ENCODE results near the gene TIMM21.

The TIMM21 gene

DNA sequence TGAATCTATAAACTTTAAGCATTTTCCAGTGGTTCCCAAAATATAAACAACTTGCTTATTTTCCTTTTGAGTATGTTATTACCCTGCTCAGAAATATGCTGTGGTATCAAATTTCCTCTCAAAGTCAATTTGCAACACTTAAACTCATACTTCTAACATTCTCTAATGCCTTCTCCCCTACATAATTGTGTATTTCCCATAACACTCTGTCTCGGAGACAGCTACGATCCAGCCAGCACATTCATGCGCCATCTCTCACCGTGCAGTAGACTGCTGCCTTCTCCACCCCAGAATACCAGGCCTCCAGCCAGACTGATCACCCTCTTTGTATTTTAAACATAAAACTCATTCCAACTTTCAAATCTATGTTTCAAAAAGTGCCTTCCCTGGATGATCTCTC is 41.8 kb downstream of the TIMM21 start:
- Histone ChIP-seq H3K4me1 (ENCODE audit: insufficient read depth, low read length, poor library complexity, severe bottlenecking) (no peaks in the 10 kb centered on the region), H3K36me3 (ENCODE audit: insufficient read depth, low read length) (no peaks in the 10 kb centered on the region), H3K9me3 (ENCODE audit: insufficient read depth, low read depth, low read length) (no peaks in the 10 kb centered on the region), H3K9ac (ENCODE audit: low read depth, low read length, poor library complexity, severe bottlenecking) (no peak overlapping the region), H3K4me3 (ENCODE audit: low read length, poor library complexity, severe bottlenecking) (no peak overlapping the region), H3K9me2 (replicated peaks; ENCODE audit: low read depth, low read length) (no peaks in the 10 kb centered on the region), H4K20me1 (ENCODE audit: insufficient read depth, low read length, poor library complexity, severe bottlenecking) (no peaks in the 10 kb centered on the region), H2AFZ (ENCODE audit: low read length) (no peak overlapping the region), H3K79me2 (ENCODE audit: insufficient read depth, low read length) (no peaks in the 10 kb centered on the region), H3K27me3 (ENCODE audit: insufficient read depth, low read length, poor library complexity, severe bottlenecking) (no peaks in the 10 kb centered on the region), H3K4me2 (ENCODE audit: low read depth, low read length, poor library complexity, severe bottlenecking) (no peak overlapping the region), H3F3A (ENCODE audit: low read depth) (no peaks in the 10 kb centered on the region; the same call in 1 of the 2 replicates)
- TF ChIP-seq, protein P1, sequence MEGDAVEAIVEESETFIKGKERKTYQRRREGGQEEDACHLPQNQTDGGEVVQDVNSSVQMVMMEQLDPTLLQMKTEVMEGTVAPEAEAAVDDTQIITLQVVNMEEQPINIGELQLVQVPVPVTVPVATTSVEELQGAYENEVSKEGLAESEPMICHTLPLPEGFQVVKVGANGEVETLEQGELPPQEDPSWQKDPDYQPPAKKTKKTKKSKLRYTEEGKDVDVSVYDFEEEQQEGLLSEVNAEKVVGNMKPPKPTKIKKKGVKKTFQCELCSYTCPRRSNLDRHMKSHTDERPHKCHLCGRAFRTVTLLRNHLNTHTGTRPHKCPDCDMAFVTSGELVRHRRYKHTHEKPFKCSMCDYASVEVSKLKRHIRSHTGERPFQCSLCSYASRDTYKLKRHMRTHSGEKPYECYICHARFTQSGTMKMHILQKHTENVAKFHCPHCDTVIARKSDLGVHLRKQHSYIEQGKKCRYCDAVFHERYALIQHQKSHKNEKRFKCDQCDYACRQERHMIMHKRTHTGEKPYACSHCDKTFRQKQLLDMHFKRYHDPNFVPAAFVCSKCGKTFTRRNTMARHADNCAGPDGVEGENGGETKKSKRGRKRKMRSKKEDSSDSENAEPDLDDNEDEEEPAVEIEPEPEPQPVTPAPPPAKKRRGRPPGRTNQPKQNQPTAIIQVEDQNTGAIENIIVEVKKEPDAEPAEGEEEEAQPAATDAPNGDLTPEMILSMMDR (conservative IDR thresholded peaks at IDR 0.05; ENCODE audit: low read length), result no peak
- no peak for TF ChIP-seq EZH2phosphoT487 (IDR thresholded peaks at IDR 0.05; ENCODE audit: borderline replicate concordance)

DNA sequence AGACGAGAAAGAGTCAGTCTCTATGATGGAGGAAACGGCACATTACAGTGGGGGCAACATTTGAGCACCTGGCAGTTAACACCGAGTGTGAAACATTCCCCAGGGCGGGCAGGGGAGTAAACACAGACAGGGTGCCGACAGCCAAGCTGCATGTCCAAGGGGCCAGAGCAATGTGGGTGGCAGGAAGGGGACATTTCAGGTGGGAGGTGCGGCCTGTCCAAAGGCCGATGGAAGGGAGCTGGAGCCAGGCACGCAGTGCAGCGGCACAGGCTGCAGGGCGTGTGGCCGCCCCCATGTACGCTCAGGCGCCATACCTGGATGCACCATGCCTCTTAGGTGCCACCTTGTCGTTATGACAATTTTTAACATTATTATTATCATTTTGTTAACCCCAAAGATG is 43.3 kb downstream of the TIMM21 start:
- Histone ChIP-seq H4K20me1 (ENCODE audit: insufficient read depth, low read length, poor library complexity, severe bottlenecking) (no peaks in the 10 kb centered on the region), H3K9me3 (ENCODE audit: insufficient read depth, low read depth, low read length) (no peaks in the 10 kb centered on the region), H2AFZ (ENCODE audit: low read length) (no peak overlapping the region), H3K4me1 (ENCODE audit: insufficient read depth, low read length, poor library complexity, severe bottlenecking) (no peaks in the 10 kb centered on the region), H3K9ac (ENCODE audit: low read depth, low read length, poor library complexity, severe bottlenecking) (no peak overlapping the region), H3K4me3 (ENCODE audit: low read length, poor library complexity, severe bottlenecking) (no peak overlapping the region), H3K9me2 (replicated peaks; ENCODE audit: low read depth, low read length) (no peaks in the 10 kb centered on the region), H3K4me2 (ENCODE audit: low read depth, low read length, poor library complexity, severe bottlenecking) (no peak overlapping the region), H3F3A (ENCODE audit: low read depth) (no peaks in the 10 kb centered on the region; the same call in 1 of the 2 replicates), H3K36me3 (ENCODE audit: insufficient read depth, low read length) (no peaks in the 10 kb centered on the region), H3K79me2 (ENCODE audit: insufficient read depth, low read length) (no peaks in the 10 kb centered on the region), H3K27me3 (ENCODE audit: insufficient read depth, low read length, poor library complexity, severe bottlenecking) (no peaks in the 10 kb centered on the region)
- no peak for TF ChIP-seq EZH2phosphoT487 (IDR thresholded peaks at IDR 0.05; ENCODE audit: borderline replicate concordance)

DNA sequence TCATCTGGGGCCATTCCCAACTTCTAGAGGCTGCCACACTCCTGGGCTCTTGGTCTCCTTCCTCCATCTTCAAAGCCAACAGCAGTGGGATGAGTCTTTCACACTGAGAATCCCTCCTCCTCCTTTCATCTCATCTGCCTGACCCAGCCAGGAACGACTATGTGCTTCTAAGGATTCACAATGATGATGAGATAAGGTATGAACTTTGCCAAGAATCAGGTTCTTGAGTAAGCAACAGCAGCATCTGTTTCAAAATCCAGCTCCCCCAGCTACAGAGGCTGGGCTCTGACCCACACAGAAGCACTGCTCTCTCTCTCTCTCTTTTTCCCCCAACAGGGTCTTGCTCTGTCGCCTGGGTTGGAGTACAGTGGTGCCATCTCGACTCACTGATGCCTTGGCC is 46.4 kb downstream of the TIMM21 start:
- H3K9ac ChIP-seq (ENCODE audit: low read depth, low read length, poor library complexity, severe bottlenecking), result no peak overlapping the region
- H3K9me2 ChIP-seq (replicated peaks; ENCODE audit: low read depth, low read length), result no peaks in the 10 kb centered on the region
- H3K79me2 ChIP-seq (ENCODE audit: insufficient read depth, low read length), result no peaks in the 10 kb centered on the region
- no peak overlapping the region for H3K4me3 ChIP-seq (ENCODE audit: low read length, poor library complexity, severe bottlenecking)
- TF ChIP-seq, protein P1 (conservative IDR thresholded peaks at IDR 0.05; ENCODE audit: low read length), result no peak
- no peak for TF ChIP-seq EZH2phosphoT487 (IDR thresholded peaks at IDR 0.05; ENCODE audit: borderline replicate concordance)
- H3K27me3 ChIP-seq (ENCODE audit: insufficient read depth, low read length, poor library complexity, severe bottlenecking), result no peaks in the 10 kb centered on the region
- no peaks in the 10 kb centered on the region for H3K9me3 ChIP-seq (ENCODE audit: insufficient read depth, low read depth, low read length)
- no peaks in the 10 kb centered on the region for H3K4me1 ChIP-seq (ENCODE audit: insufficient read depth, low read length, poor library complexity, severe bottlenecking)
- no peak overlapping the region; the same call in 1 of the 2 replicates for H2AFZ ChIP-seq (ENCODE audit: low read length)
- no peak overlapping the region for H3K4me2 ChIP-seq (ENCODE audit: low read depth, low read length, poor library complexity, severe bottlenecking)
- no peaks in the 10 kb centered on the region for H4K20me1 ChIP-seq (ENCODE audit: insufficient read depth, low read length, poor library complexity, severe bottlenecking)
- H3F3A ChIP-seq (ENCODE audit: low read depth), result no peaks in the 10 kb centered on the region; the same call in 1 of the 2 replicates
- no peaks in the 10 kb centered on the region for H3K36me3 ChIP-seq (ENCODE audit: insufficient read depth, low read length)
